Measurements from ENCODE around the gene RNF181.
"Not testable (repeated sequence)": the region's sequence is repeated elsewhere in the genome, so short reads cannot be mapped to it uniquely, and the experiment has no call there.

Gene RNF181

DNA sequence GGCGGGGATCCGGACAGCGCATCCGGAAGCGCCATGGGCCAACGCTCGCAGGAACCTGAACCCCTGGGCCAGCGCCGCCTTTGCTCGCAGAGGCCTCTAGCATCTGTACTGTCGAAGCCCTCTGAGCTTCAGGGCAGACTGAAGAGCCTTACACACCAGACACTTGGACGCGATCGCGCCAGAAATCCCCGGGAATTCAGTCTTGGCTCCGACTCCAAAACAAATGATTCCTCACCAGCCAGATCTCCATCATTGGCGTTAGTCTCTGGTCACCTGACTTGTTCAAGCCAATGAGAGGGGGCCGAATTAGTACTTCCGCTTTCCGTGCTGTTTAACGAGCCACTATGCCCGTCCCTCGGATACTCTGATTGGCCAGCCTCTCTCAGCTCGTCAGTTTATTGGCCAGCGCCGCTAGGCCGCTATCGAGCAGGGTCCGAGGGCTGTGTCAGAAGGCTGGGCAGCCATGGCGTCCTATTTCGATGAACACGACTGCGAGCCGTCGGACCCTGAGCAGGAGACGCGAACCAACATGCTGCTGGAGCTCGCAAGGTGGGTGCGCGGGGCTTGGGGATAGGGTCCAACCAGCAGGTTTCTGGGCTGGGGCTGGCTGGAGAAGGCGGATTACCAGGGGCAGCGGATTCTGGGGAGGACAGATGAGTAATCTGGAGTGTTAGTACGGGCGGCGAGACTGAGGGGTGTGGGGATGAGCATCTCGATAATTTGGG lies at the start of gene RNF181:
TSS of gene RNF181 (plus strand) at position 445 of the 725 bp plus-strand sequence. CDS start at position 464, 19 bp downstream.
- peak; percentile 97 for DNase-seq (ENCODE audit: low read depth, low spot score)

GRCh38 chr2:85545780-85546240 lies 49.7 kb upstream of the RNF181 start:
- DNase-seq (ENCODE audit: low read depth, low spot score), result no peak

DNA sequence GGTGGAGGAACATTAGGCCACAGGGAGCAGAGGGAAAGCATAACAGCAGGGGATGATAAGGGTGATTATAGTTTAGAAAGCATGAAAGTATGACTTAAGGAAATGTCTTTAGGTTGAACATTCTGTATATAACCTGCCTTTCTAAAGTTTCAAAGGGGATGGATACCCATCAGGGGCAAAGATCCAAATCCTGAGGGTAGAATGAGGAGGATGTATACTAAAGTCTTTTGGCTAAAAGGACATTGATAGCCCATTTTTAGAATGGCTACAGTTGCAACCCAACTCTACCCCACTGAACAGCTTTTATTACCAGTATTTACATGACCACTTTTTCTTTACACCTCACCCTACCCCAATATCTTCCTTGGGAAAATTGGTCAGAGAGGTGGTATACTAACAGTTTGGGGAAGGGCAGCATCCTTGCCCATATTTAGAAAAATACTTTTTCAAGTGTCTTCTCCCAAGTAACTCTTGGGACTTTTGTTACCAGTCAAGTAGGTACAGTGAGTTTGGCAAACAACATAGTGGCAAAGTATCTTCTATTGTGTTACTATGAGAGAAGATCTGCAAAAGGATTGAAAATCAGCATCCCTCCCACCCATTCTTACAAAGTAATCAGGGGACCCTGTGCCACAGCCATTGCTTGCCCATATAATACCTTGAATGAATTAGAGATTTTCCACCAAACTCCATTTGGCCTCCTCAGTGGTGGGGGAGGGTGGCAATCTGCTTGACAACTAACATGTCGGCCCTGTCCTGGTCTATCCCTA lies 48.3 kb upstream of the RNF181 start:
- no peak for DNase-seq (ENCODE audit: low read depth, low spot score)

DNA sequence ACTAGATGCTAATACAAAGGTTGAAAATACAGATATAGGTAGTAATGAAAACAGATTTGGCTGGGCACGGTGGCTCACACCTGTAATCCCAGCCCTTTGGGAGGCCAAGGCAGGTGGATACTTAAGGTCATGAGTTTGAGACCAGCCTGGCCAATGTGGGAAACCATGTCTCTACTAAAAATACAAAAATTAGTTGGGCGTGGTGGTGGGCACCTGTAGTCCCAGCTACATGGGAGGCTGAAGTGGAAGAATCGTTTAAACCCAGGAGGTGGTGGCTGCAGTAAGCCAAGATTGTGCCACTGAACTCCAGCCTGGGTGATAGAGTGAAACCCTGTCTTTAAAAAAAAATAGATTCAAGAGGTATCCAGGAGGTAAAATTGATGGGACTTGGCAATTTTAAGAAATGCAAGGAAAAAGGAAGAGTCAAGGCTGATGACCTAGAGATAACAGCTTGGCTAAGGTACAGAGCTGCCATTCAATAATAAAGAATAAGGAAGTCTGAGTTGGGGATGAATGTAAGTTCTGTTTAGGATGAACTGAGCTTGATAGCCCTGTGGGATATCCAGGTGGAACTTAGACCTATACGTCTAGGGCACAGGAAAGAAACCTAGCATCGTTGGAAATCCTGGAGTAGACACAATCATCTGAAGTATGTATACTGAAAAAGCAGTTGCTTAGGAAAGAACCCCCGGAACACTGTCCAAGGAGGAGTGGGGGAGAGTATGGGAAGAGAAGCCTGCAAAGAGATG lies 47.5 kb upstream of the RNF181 start:
- DNase-seq (ENCODE audit: low read depth, low spot score), result no peak

DNA sequence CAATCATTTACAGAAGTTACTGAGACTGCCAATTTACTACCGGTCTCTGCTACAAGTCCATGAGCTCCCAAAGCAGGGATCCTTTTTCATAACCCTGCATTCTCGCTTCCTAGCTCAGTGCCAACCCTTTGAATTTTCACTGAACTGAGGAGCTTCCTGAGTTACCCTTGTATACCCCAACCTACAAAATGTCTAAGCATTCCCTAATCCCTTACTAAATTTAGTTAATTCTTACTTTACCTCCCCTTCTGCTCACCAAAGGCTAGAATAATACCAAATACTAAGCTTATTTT lies 47.0 kb upstream of the RNF181 start:
- DNase-seq (ENCODE audit: low read depth, low spot score), result no peak

DNA sequence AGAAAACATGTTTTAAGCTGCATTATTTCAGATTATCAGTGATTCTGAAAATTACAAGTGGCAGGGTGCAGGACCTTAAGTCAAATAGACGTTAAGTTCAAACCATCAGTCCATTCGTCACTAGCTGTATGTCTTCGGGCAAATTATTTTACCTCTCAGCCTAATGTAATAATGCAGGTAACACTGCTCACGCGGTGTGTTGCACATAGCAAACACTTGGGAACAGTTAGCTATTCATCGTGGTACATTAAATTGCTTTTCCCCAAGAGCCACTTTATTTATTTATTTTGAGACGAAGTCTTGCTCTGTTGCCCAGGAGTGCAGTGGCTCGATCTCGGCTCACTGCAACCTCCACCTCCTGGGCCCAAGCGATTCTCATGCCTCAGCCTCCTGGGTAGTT lies 46.5 kb upstream of the RNF181 start:
- no peak for DNase-seq (ENCODE audit: low read depth, low spot score)

- DNase-seq (ENCODE audit: low read depth, low spot score), result peak; percentile 32
These were observed 45.7 kb upstream of the RNF181 start for GRCh38 chr2:85549826-85550225.

- DNase-seq (ENCODE audit: low read depth, low spot score), result no peak
These were observed 45.1 kb upstream of the RNF181 start for GRCh38 chr2:85550486-85550885.

DNA sequence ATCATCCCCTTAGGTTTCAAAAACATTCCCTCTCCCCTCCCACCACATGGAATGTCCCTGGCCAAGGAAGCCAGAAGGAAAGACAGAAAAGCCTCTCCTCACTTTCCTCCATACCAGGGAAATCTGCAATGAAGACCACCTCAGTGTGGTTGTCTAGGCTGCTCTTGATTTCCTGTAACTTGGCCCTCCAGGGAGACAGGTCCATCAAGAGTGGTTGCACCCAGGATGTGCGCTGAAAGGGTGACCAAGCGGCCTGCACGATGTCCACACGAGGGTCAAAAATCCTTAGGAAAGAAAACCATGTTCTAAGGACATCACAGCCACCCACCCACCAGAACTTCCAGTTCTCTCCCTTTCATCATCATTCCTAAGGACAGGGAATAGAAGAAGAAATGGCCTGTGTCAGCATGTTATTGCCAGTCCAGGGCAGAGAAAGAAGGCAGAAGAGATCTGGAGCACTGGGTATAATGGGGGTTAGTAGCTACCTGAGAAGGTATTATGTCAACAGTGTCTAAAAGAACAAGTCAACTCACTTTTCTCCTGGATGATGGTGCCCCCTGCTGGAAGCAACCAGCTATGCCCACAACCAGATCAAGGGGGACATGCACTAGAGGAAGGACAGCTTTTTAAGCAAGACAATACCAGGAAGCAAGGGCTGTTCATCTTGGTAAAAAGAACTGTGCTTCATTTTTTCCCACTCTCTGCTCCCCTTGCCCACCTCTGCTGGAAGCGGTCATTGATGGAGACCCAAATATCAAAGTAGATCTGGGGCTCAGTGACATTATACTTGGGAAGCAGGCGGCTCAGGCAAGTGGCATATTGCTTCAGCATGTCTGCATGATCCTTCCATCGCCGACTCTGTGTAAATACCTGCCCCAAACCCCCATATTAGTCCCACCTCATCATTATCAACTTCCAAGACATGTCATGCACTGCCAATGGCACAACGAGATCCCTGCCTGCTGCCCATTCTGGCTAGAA lies 43.6 kb upstream of the RNF181 start:
- peak; percentile 89 for DNase-seq (ENCODE audit: low read depth, low spot score)

GRCh38 chr2:85553184-85553583 lies 42.4 kb upstream of the RNF181 start:
- no peak for DNase-seq (ENCODE audit: low read depth, low spot score)

DNA sequence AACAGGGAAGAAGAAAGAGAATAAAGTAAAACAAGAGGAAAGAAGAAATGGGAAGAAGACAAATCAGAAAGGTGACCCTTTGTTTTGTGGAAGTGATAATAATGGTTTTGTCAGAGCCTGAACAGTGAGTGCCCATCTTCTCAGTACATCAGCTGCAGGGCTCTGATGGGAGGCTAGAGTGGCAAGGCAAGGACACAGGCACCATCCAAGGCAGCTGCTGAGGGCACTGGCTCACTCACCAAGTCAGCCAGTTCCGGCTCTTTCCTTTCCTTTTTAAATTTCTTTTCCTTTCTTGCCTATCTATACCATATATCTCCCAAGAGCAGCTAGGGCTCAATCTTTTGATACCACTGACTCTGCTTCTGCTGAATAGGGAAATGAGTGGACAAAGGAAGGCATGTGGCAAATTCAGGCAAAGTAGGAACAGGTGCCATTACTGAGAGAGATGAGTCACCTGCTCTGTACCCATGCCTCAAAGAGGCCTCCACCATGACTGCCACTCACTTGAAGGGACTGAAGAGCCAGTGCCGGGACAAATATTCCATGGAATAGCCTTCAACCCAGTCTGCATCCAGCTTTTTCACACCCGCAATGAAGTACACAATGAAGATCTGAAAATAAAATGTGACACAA lies 40.4 kb upstream of the RNF181 start:
- no peak for DNase-seq (ENCODE audit: low read depth, low spot score)

GRCh38 chr2:85557130-85557529 lies 38.4 kb upstream of the RNF181 start:
- no peak for DNase-seq (ENCODE audit: low read depth, low spot score)

GRCh38 chr2:85558160-85558559 lies 37.4 kb upstream of the RNF181 start:
- no peak for DNase-seq (ENCODE audit: low read depth, low spot score)

DNA sequence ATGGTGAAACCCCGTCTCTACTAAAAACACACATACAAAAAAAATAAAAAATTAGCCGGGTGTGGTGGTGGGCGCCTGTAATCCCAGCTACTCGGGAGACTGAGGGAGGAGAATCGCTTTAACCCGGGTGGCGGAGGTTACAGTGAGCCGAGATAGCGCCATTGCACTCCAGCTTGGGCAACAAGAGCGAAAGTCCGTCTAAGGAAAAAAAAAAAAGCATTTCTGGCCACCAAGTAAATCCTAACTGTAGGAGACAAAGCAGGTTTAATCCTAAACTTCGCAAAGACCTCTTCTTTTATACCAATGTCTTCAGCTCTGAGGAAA lies 35.2 kb upstream of the RNF181 start:
- DNase-seq (ENCODE audit: low read depth, low spot score), result not testable (repeated sequence)

GRCh38 chr2:85560812-85561279 lies 34.7 kb upstream of the RNF181 start:
- DNase-seq (ENCODE audit: low read depth, low spot score), result no peak

DNA sequence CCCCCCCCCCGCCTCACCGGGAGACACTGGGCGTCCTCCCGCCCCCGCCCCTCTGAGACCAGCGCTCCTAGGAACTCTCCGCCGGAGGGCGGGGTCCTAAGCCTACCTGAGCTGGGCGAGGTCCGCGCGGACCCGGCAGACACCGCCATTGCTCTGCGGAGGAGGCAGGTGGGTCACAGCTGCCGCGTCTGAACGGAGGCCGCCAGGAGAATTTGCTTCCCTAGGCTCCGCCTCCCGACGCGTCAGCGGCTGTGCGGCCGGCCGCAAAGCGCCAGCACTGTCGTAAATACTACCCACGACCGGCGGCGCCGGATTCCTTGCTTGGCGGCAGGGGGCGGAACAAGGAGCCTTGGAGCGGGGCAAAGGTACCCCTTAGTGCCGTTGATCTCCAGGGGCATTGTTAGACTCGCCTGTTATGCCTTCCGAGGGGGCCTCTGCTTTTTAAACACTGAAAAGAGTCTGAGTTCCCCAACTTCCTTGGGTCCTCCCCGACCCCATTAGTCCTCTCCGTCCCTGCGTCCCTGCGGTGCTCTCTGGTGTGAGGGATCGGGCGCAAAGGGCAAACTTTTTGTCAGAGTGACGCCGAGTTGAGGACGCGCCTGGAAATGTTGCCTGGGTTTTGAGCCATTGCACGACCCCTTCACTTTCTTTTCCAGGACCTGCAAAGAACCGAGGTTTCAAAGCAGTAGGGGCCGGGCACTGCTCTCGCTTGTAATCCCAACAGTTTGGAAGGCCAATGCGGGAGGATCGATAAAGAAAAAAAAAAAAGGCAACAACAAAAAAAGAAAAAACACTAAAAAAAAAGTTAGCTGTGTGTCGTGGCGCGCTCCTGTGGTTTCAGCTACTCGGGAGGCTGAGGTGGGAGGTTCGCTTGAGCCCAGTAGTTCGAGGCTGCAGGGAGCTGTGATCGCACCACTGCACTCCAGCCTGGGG lies 34.0 kb upstream of the RNF181 start, which contains the start of gene GGCX:
TSS of gene GGCX (minus strand) at position 214 of the 933 bp plus-strand sequence. CDS start at position 149, 65 bp downstream.
- DNase-seq (ENCODE audit: low read depth, low spot score), result peak; percentile 97

- no peak for DNase-seq (ENCODE audit: low read depth, low spot score)
These were observed 31.4 kb upstream of the RNF181 start for GRCh38 chr2:85564144-85564563.

GRCh38 chr2:85566265-85566664 lies 29.3 kb upstream of the RNF181 start:
- DNase-seq (ENCODE audit: low read depth, low spot score), result no peak

DNA sequence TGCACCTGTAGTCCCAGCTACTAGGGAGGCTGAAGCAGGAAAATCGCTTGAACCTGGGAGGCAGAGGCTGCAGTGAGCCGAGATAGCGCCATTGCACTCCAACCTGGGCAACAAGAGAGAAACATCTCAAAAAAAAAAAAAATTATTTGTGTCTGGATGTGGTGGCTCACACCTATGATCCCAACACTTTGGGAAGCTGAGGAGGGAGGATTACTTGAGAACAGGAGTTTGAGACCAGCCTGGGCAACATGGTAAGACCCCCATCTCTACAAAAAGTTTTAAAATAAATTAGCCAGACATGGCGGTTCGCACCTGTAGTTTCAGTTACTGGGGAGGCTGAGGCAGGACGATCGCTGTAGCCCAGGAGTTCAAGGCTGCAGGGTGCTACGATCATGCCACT lies 19.8 kb upstream of the RNF181 start:
- DNase-seq (ENCODE audit: low read depth, low spot score), result no peak

DNA sequence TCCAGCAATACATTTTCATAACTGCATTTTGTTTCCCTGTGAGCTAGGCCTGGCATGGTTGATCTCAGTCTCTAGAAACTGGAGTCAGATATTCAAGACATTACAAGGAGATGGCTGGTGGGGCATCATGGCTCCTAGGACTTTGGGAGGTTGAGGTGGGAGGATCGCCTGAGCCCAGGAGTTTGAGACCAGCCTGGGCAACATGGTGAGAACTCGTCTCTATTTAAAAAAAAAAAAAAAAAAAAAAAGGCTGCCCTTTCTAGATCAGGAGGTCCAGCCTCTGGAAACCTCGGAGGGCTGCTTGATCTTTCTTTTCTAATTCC lies 18.5 kb upstream of the RNF181 start:
- DNase-seq (ENCODE audit: low read depth, low spot score), result no peak
